HEK293T (cell line): ENCODE data around the gene NWD2.

ENCODE experiments used
- ARNT ChIP-seq: fragments of 450-650 bp; IDR thresholded peaks from 2 replicates; pipeline ENCODE4 v1.6.1; 2017; ENCODE audit warnings: mild to moderate bottlenecking
- BHLHE40 ChIP-seq: fragments of 450-650 bp; IDR thresholded peaks from 2 replicates; pipeline ENCODE4 v1.6.1; 2016; ENCODE audit warnings: mild to moderate bottlenecking, moderate library complexity, borderline replicate concordance
- CTBP1 ChIP-seq: fragments of 450-650 bp; IDR thresholded peaks from 2 replicates; pipeline ENCODE4 v1.6.1; 2016; ENCODE audit warnings: borderline replicate concordance
- FOXA1 ChIP-seq: fragments of 450-650 bp; IDR thresholded peaks from 2 replicates; pipeline ENCODE4 v1.6.1; 2016; ENCODE audit warnings: mild to moderate bottlenecking
- FOXM1 ChIP-seq: fragments of 450-650 bp; IDR thresholded peaks from 2 replicates; pipeline ENCODE4 v1.6.1; 2017; ENCODE audit warnings: mild to moderate bottlenecking, borderline replicate concordance
- HDGF ChIP-seq: fragments of 450-650 bp; IDR thresholded peaks from 2 replicates; pipeline ENCODE4 v1.6.1; 2017; ENCODE audit warnings: antibody characterized with exemption, borderline replicate concordance
- L3MBTL2 ChIP-seq: fragments of 450-650 bp; conservative IDR thresholded peaks from 2 replicates; pipeline ENCODE4 v1.6.1; 2016; ENCODE audit warnings: mild to moderate bottlenecking
- NFRKB ChIP-seq: fragments of 450-650 bp; IDR thresholded peaks from 2 replicates; pipeline ENCODE4 v1.6.1; 2016; ENCODE audit warnings: mild to moderate bottlenecking, moderate library complexity
- PKNOX1 ChIP-seq: fragments of 450-650 bp; IDR thresholded peaks from 2 replicates; pipeline ENCODE4 v1.6.1; 2016
- SP1 ChIP-seq: fragments of 450-650 bp; IDR thresholded peaks from 2 replicates; pipeline ENCODE4 v1.6.1; 2017
- SUZ12 ChIP-seq: fragments of 450-650 bp; IDR thresholded peaks from 2 replicates; pipeline ENCODE4 v1.6.1; 2016; ENCODE audit warnings: mild to moderate bottlenecking
- TARDBP ChIP-seq: fragments of 450-650 bp; IDR thresholded peaks from 2 replicates; pipeline ENCODE4 v1.6.1; 2016
- ZNF384 ChIP-seq: fragments of 450-650 bp; IDR thresholded peaks from 2 replicates; pipeline ENCODE4 v1.6.1; 2016

GRCh38 chr4:37338972-37339371 is 94.4 kb downstream of the NWD2 start:
- TF ChIP-seq NFRKB: no peak
- TF ChIP-seq SUZ12: no peak
- no peak for TF ChIP-seq FOXA1
- TF ChIP-seq BHLHE40: no peak
- TF ChIP-seq FOXM1: no peak
- TF ChIP-seq SP1: no peak
- no peak for TF ChIP-seq CTBP1
- no peak for TF ChIP-seq PKNOX1
- no peak for TF ChIP-seq HDGF
- TF ChIP-seq L3MBTL2: no peak
- no peak for TF ChIP-seq TARDBP
- TF ChIP-seq ZNF384: no peak
- TF ChIP-seq ARNT: no peak
